Lung (tissue), 12 donors: ENCODE results near the gene OSR1. TPM values are rescaled to one million over a fixed set of nuclear protein-coding genes. Genes with fewer than 3 reads are reported as not detected.

ENCODE experiments used
- ATAC-seq: fragments of 200-7000 bp; cut with Tn5 transposase; one replicate; pipeline ENCODE4 v1.9.1; 2020; ENCODE audit warnings: moderate number of reproducible peaks; ENCODE audit not compliant: insufficient read depth, low FRiP score
- DNase-seq, 3 donors: peaks; one replicate each; pipeline ENCODE4 v3.0.0-alpha.2; 2013 to 2017
- H3K27ac ChIP-seq, 2 donors: one replicate each; pipeline ENCODE4 v1.5.1; 2013; ENCODE audit warnings: mild to moderate bottlenecking in 2 of 2, moderate library complexity in 2 of 2, control low read depth in 1 of 2, inconsistent platforms in 1 of 2, low read depth in 1 of 2, low read length in 1 of 2
- H3K27me3 ChIP-seq, 3 donors: one replicate each; pipeline ENCODE4 v1.5.1; 2013; ENCODE audit warnings: low read length in 2 of 3; ENCODE audit not compliant: control insufficient read depth in 3 of 3, insufficient read depth in 3 of 3
- H3K36me3 ChIP-seq, 4 donors: one replicate each; pipeline ENCODE4 v1.5.1; 2013; ENCODE audit warnings: low read length in 4 of 4, mild to moderate bottlenecking in 1 of 4, moderate library complexity in 1 of 4; ENCODE audit not compliant: control insufficient read depth in 4 of 4, insufficient read depth in 4 of 4
- H3K4me1 ChIP-seq, 5 donors: one replicate each; pipeline ENCODE4 v1.5.1; 2013; ENCODE audit warnings: low read length in 5 of 5, mild to moderate bottlenecking in 2 of 5, moderate library complexity in 1 of 5; ENCODE audit not compliant: control insufficient read depth in 5 of 5, insufficient read depth in 5 of 5
- H3K4me3 ChIP-seq: one replicate; pipeline ENCODE4 v1.5.1; 2013; ENCODE audit warnings: mild to moderate bottlenecking, control low read depth, moderate library complexity
- H3K9ac ChIP-seq, 2 donors: one replicate each; pipeline ENCODE4 v1.5.1; 2013; ENCODE audit warnings: low read length in 2 of 2, control low read depth in 1 of 2; ENCODE audit not compliant: insufficient read depth in 1 of 2
- H3K9me3 ChIP-seq, 4 donors: one replicate each; pipeline ENCODE4 v1.5.1; 2013; ENCODE audit warnings: low read length in 3 of 4, mild to moderate bottlenecking in 1 of 4, moderate library complexity in 1 of 4; ENCODE audit not compliant: control insufficient read depth in 4 of 4, insufficient read depth in 3 of 4
- WGBS, 2 donors: extraction: QIAGEN DNeasy Blood & Tissue Kit; methylation state at CpG; one replicate each; pipeline ENCODE4 v1.1.7; 2013; 5-methylcytosine and 5-hydroxymethylcytosine counted together
- polyA plus RNA-seq, 2 donors: library from polyadenylated mRNA; stranded (reverse); fragments of 200-250 nt; gene quantifications; one replicate each; pipeline ENCODE4 v1.2.1, GENCODE V29; 2013
- total RNA-seq, 2 donors: library from RNA; depleted of rRNA in 1 of 2; stranded (reverse); fragments of >200 nt in 1 of 2; gene quantifications; one replicate each; pipeline ENCODE4 v1.2.1, GENCODE V29; 2014 to 2021
- TF ChIP-seq, protein P1 (sequence below): IDR thresholded peaks from 2 replicates; pipeline ENCODE4 v1.5.1; 2012; ENCODE audit warnings: mild to moderate bottlenecking; ENCODE audit errors: control extremely low read depth, extremely low read depth
- donor health status: control.
- donor health status: control.
- donor health status: Bipolar disorder and iron deficiency.
- donor health status: healthy.
- donor health status: DM: yes; HTN: yes; CAD: no.

Gene OSR1
- total and polyA plus RNA-seq, 4 donors: 8.6 to 36.2 (median 22.3) TPM

DNA sequence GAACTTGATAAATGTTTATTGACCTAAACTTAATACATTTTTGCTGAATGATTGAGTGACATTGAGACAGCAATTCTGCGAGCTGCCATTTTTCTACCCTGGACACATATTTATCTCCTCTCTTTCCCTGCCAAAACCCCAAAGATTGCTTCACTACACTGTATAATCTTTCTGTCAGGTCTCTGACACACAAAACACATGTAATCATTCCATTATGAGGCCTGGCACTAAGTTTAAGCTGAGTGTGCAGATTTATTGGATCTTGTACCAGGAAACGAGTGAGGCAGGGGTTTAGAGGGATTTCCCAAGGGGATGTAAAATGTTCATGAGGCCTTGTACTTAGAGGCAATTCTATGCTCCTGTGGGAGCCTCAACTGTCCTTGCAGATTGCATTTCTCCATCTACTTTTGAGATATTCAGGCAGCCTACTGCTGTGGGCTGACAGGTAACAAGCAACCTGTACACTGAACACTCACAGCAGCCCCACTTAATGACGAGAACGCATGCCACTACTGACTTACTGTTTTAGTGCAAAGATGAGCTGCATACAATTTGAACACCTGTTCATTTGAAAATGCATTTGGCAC, 13.7 kb upstream of the OSR1 start:
- Histone ChIP-seq H3K4me1 (peaks cover 0 to 9% (median 0%) of the 10 kb centered on the region in 5 donors), H3K36me3 (no peaks in the 10 kb centered on the region), H3K9ac (no peak overlapping the region), H3K4me3 (no peak overlapping the region), H3K27ac (no peak overlapping the region), H3K27me3 (peaks cover 0 to 4% (median 0%) of the 10 kb centered on the region in 3 donors), H3K9me3 (no peaks in the 10 kb centered on the region)
- WGBS, 2 donors: 78 to 81% methylated on average over 4 of the region's 4 CpGs
- DNase-seq: peak in 2 of 3 donors; percentile 76 to 84
- no peak for ATAC-seq
- TF ChIP-seq, protein P1, sequence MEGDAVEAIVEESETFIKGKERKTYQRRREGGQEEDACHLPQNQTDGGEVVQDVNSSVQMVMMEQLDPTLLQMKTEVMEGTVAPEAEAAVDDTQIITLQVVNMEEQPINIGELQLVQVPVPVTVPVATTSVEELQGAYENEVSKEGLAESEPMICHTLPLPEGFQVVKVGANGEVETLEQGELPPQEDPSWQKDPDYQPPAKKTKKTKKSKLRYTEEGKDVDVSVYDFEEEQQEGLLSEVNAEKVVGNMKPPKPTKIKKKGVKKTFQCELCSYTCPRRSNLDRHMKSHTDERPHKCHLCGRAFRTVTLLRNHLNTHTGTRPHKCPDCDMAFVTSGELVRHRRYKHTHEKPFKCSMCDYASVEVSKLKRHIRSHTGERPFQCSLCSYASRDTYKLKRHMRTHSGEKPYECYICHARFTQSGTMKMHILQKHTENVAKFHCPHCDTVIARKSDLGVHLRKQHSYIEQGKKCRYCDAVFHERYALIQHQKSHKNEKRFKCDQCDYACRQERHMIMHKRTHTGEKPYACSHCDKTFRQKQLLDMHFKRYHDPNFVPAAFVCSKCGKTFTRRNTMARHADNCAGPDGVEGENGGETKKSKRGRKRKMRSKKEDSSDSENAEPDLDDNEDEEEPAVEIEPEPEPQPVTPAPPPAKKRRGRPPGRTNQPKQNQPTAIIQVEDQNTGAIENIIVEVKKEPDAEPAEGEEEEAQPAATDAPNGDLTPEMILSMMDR: no peak

DNA sequence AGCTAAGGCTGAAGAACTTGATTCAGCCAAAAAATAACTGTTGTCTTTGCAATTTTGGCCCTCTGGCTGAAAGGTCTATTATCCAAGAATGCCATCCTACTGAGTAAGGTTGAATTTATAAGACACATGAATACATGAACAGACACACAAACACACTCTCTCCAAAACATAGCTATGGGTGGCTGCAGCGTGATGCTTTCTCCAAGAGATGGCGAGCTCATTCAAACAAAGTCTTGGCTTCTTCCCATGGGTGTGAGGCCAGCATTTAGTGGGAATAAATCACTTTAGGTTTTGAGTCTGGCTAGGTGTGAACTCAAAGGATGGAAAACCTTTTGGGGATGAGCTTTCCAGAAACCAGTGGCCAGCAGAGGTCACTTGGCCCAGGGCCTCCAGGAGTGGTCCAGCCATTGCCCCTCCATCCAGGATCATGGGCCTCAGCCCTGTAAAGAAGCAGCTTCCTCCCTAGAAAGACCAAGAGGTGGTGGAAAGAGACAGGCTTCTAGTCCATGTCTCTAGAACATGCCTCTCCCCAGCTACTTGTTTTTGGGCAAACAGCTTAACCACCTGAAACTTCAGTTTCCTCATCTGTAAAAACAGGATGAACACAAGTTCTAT, 11.0 kb upstream of the OSR1 start:
- no peak overlapping the region for H3K9ac ChIP-seq
- H3K4me3 ChIP-seq: no peak overlapping the region
- TF ChIP-seq, protein P1: no peak
- ATAC-seq: no peak
- no peaks in the 10 kb centered on the region for H3K36me3 ChIP-seq
- WGBS, 2 donors: 74 to 83% methylated on average over 2 of the region's 2 CpGs
- peak in 2 of 3 donors; percentile 36 to 55 for DNase-seq
- peaks cover 0 to 9% (median 0%) of the 10 kb centered on the region in 5 donors for H3K4me1 ChIP-seq
- no peak overlapping the region for H3K27ac ChIP-seq
- H3K27me3 ChIP-seq: peaks cover 0 to 10% (median 0%) of the 10 kb centered on the region in 3 donors
- no peaks in the 10 kb centered on the region for H3K9me3 ChIP-seq

- Histone ChIP-seq H3K4me1 (peaks cover 0 to 9% (median 0%) of the 10 kb centered on the region in 5 donors), H3K9ac (no peak overlapping the region), H3K36me3 (no peaks in the 10 kb centered on the region), H3K9me3 (no peaks in the 10 kb centered on the region), H3K27me3 (peaks cover 0 to 17% (median 0%) of the 10 kb centered on the region in 3 donors), H3K27ac (no peak overlapping the region), H3K4me3 (no peak overlapping the region)
- DNase-seq (no peak), ATAC-seq (no peak)
- WGBS, 2 donors: 55 to 72% methylated on average over 4 of the region's 4 CpGs
- TF ChIP-seq, protein P1: no peak
These were observed 10.3 kb upstream of the OSR1 start for GRCh38 chr2:19368760-19369159.
